OCI-LY1 (cell line): ENCODE measurements around the gene POLR1H.

Experiments used
- EZH2 ChIP-seq: fragments of 200-600 bp; sonication (generic), shearing (Covaris generic); IDR thresholded peaks from 2 replicates; pipeline ENCODE4 v1.8.0; 2017; ENCODE audit warnings: borderline replicate concordance, mixed run types, mild to moderate bottlenecking, antibody characterized with exemption, low read length, moderate library complexity, mixed read lengths
- TF ChIP-seq, protein P1 (sequence below): fragments of 200-600 bp; sonication (generic), shearing (Covaris generic); IDR thresholded peaks from 2 replicates; pipeline ENCODE4 v1.5.1; 2017; ENCODE audit warnings: mild to moderate bottlenecking, antibody characterized with exemption, low read length, moderate library complexity, mixed read lengths

DNA sequence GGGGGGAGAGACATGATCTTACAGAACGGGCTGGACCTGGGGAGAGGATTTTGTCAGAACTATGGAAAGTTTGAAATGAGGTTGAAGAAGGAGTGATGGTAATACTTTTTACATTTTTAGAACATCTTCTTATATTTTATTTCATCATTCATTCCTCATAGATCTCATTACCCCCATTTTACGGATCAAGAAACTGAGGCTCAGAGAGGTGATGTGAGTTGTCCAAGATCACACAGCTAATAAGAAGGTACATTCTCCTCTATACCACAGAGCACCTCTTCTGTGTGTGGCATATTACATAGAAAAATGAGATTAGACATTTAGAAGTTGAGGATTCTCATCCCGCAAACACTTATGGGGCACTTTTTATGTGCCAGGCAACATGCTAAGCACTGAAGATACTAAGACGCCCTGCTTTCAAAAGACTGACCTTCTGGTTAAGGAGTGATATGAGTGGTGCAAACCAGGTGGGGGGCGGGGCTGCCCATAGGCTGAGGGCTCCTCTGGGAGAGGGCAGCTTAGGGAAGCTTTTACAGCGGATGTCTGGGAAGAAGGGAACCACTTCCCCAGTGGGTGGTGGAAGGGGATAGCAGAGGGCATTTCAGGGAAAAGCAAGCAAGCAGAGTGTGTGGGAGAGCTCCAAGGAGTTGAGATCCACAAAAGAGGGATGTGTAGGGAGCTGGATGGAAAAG lies 31.9 kb downstream of the POLR1H start:
- TF ChIP-seq, protein P1, sequence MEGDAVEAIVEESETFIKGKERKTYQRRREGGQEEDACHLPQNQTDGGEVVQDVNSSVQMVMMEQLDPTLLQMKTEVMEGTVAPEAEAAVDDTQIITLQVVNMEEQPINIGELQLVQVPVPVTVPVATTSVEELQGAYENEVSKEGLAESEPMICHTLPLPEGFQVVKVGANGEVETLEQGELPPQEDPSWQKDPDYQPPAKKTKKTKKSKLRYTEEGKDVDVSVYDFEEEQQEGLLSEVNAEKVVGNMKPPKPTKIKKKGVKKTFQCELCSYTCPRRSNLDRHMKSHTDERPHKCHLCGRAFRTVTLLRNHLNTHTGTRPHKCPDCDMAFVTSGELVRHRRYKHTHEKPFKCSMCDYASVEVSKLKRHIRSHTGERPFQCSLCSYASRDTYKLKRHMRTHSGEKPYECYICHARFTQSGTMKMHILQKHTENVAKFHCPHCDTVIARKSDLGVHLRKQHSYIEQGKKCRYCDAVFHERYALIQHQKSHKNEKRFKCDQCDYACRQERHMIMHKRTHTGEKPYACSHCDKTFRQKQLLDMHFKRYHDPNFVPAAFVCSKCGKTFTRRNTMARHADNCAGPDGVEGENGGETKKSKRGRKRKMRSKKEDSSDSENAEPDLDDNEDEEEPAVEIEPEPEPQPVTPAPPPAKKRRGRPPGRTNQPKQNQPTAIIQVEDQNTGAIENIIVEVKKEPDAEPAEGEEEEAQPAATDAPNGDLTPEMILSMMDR: no peak
- TF ChIP-seq EZH2: no peak
